Hepatic stellate cell (primary cell): ENCODE measurements around the gene LUC7L3.
"Not testable (repeated sequence)": the region's sequence is repeated elsewhere in the genome, so short reads cannot be mapped to it uniquely, and the experiment has no call there.

ENCODE experiments used
- DNase-seq: peaks from one replicate; pipeline ENCODE4 v3.0.0; 2011; ENCODE audit warnings: low spot score

LUC7L3 gene

DNA sequence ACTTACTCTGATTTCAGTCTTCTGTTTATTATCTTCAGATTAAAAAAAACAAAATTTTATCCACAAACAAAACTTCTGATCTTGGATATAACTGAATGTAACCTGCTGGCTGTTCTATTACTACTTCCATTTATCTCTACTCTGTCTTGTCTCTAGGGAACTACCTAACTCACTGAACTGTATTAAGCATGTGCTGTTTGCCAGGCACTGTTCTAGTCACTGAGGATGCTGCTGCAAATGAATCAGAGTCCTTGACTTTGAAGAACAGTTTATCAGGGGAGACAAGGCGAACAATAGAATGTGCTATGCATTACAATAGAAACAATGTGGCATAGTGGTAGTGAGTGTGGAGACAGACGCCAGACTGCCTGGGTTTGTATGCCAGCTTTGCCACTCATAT is 9.4 kb upstream of the LUC7L3 start:
- no peak for DNase-seq

DNA sequence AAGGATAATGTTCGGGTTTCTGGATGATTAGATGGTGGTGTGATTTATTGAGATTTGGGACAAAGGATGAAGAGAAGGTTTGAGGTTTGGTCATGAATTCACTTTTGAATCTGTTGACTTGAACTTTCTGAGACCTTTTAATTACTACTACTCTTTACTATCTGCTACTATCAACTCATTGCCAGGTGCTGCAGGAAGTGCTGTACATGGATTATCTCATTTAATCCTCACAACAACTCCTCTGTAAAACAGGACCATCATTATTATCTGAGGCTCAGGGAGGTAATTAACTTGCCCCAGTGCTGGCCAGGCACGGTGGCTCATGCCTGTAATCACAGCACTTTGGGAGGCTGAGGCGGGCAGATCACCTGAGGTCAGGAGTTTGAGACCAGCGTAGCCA is 8.8 kb upstream of the LUC7L3 start:
- no peak for DNase-seq

DNA sequence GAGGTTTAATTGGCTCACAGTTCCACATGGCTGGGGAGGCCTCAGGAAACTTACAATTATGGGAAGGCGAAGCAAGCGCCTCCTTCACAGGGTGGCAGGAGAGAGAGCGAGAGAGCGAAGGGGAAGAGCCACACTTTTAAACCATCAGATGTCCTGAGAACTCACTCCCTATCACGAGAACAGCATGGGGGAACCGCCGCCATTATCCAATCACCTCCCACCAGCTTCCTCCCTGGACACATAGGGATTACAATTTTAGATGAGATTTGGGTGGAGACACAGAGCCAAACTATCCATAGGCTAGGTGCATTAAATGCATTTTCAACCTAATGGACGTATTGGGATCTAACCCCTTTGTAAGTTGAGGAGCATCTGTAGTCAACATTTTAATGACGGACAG is 6.8 kb upstream of the LUC7L3 start:
- no peak for DNase-seq

DNA sequence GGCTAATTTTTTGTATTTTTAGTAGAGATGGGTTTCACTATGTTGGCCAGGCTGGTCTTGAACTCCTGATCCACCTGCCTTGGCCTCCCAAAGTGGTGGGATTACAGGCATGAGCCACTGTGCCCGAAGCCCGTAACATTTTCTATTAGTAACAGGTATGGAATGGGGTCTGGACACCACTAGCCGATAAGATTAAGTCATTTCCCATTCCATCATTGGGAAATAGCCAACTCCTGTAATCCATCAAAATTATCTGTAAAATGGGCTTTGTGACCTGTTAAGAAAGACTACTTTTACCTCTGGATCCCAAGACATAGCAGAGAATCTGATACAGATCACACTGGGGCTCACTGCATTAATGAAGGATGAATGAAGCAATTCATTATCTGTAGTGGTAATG is 3.9 kb upstream of the LUC7L3 start:
- no peak for DNase-seq

DNA sequence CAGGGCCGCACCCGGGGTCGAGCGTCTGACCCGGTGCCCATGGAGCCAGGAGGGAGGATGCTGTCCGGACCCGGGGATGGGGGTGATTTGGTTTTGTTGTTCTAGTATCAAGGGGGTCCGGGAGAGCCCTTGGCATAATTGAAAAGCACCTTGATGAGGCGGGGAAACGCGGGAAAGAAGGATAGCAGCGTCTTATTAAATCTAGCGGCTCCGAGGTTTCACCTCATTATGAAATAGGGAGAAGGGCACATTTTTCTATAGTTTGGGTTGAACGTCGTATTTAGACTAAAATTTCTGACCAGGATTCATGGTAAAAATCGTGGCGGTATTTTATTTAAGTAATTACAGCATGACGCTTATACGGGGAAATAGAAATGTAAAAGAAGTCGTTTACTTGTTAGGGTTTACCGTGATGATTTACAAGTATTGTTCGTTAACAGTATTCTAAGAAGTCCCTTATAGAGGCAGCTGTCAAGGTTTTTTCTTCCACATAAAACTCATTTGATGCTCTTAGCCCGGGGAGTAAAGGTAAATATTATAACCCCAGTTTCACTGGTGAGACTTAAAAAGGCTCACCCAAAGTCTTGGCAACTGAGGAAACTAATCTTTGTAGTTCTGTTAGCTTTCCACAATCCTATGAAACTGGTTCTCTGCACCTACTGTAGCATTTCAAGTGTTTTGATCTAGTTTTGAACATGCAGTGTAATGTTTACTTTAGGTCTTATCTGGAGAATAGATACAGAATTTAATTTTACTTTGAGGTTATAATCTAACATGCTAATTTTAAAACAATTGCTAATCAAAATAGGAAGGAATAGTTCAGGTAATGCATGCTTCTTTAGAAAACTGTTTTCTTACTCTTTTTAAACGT is 756 bp downstream of the LUC7L3 start:
- no peak for DNase-seq

DNA sequence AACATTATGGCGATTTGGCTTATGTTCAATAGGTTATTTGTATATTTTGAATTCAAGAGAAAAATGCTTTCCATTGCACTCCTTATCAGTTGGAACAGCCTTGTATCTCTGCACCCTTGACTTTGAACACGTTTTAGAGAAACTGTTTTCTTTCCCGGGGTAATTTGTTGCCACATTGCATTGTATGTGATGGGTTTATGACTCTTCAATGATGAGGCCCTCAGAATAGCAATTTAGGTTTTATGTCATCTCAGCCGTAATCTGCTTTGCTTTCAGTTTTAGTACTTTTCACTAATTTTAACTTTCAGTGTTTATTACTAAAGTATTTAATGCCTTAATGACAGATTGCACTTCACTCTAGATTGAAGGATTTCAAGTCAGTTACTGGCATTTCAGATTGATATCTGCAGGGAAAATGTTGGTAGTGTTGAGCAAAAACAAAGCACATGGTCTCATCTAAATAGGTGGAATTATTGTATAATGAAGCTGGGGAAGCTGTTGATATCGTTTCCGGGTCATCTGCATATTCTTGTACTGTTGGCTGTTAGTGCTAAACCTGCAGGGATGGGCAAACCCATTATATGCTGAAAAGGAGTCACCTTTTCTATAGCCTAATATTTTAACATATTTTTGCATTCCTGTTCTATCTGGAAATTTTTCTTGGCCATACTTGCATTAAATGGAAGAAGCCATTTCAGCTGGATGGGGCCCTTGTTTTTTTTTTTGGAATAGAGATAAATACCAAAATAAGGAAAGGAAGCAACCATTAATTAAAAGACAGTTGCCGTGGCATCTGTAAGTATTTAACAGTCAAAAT is 2.0 kb downstream of the LUC7L3 start:
- DNase-seq: no peak

DNA sequence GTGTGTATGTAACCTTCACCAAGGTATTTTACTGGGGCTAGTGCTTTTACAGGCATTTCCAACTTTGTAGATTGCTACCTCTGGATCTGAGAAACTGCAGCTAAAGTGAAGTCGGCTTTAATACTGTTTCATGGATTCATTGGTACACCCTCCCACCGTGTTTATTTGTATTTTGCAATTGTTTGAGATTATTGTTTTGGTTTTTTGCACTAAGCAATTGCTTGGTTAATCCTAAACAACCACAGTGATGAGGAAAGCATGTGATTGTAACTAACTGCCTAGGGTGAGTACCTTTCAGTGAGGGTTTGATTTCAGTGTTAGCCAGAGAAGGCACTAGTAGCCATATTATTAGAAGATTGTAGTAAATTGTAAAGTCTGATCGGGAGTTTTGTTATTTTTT is 3.3 kb downstream of the LUC7L3 start:
- DNase-seq: no peak

DNA sequence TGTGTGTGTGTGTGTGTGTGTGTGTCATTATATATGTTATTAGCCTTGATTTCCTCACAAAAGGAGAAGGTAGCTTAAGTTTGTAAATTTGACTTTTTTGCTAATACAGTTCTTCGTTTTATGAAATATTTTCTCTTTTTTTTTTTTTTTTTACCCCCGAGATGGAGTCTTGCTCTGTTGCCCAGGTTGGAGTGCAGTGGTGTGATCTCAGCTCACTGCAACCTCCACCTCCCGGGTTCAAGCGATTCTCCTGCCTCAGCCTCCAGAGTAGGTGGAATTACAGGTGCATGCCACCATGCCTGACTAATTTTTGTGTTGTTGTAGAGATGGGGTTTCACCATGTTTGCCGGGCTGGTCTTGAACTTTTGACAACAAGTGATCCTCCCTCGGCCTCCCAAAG is 5.2 kb downstream of the LUC7L3 start:
- not testable (repeated sequence) for DNase-seq

DNA sequence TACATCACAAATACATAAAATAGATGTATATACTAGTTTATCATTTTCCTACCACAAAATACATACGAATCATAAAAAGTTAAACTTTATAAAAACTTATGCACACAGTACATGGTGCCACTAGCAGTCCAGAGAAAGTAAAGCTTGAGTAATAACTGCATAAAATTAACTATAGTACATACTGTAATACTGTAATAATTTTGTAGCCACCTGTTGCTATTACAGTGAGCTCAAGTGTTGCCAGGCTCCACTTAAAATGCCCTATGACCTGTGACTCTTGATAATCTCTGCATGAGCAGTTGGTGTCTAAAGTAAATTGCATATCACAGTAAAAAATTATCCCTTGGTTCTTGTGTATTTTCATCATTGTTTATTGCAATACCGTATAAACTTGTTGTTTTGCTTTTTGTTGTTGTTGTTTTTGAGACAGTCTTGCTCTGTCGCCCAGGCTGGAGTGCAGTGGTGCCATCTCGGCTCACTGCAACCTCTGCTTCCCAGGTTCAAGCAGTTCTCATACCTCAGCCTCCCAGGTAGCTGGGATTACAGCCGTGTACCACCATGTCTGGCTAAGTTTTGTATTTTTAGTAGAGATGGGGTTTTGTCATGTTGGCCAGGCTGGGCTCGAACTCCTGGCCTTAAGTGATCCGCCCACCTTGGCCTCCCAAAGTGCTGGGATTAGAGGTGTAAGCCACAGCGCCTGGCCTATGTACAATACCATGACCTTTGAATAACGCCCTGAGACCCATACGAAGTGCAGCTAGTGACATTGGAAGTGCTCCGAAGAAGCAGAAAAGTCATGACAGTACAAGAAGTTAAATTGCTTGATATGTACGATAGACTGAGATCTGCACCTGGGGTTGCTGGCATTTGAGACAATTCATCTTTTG is 6.6 kb downstream of the LUC7L3 start:
- no peak for DNase-seq

DNA sequence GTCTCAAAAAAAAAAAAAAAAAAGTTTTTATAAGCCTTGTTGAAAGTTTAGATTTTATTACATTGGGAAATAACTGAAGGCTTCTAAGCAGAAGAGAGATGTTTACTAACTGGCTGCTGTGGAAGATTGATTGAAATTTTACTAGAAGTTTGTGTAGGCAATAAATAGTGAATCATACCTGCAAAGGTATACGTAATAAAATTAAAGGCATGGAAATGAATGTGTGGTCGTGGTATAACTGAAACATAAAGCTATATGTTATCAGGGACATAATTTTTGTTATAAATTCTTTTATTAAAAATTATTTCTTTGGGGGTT is 8.7 kb downstream of the LUC7L3 start:
- DNase-seq: no peak

DNA sequence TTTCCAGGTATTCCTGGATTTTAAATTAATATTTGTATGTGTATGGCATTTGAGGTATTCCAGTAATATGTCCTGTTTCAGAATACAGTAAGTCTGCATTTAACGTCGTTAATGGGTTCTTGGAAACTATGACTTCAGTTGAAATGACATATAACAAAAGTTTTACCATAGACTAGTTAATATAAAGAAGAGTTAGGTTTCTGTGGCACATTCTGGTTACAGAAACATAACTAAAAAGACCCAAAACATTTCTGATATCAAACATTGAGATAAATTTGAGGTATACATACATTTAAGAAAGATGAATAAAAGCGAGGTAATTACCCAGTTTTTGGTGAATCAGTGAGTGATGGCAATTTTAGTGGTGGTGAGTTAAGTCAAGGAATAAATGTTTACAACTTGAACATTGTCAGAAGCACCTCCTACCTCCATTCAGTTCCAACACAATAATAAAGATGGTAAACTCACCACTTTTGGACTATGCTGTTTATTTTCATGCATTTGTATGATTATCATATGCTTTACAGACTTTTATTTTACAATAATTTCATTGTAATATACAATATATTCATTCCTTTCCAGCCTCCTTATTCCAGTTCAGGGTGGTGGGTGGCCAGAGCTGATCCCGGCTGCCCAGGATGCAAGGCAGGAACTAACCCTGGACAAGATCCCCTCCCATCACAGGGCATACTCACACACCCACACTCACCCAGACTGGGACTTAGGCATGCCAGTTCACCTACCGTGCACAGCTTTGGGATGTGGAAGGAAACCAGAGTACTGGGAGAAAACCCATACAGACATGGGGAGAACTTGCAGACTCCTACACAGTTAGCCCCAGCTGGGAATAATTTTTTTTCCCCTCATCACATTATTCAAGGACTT is 9.7 kb downstream of the LUC7L3 start:
- DNase-seq: no peak

DNA sequence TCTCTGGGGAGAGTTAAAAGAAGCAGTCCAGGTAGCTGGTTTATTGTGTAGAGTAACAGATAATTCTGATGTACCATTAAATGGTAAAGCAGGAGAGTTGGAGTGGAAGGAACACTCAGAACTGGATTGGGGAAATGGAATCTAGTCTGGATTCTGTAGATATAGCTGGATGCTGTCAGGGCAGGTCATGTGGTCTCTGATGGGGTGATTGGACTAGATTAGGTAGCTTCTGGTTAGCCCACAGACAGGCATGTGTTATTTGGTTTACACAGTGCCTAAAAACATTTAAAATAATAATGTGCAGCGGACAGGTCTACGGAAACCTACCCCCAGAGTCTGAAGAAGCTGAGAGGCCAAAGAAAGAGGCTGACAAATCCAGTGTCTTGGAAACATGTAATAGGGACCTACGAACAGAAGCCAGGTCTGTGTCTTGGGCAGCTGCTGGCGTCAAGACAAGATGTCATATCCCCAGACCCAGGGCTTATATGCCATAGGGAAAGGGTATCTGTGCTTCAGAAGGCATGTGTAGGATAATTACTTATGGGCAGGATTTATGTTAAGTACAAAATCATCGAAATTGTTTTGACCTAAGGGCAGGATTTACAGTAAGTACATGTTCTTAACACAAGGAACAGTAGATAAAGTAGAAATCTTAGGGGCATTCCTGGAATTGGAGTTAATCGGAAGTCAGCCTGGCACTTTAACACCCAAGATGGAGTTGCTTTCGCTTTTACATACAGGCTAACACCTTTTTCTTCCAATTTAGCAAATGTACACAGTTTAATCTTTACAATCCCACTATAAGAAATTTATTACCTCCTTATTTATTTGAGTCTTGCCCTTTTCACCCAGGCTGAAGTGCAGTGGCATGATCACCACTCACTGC is 12.4 kb downstream of the LUC7L3 start:
- DNase-seq: no peak

DNA sequence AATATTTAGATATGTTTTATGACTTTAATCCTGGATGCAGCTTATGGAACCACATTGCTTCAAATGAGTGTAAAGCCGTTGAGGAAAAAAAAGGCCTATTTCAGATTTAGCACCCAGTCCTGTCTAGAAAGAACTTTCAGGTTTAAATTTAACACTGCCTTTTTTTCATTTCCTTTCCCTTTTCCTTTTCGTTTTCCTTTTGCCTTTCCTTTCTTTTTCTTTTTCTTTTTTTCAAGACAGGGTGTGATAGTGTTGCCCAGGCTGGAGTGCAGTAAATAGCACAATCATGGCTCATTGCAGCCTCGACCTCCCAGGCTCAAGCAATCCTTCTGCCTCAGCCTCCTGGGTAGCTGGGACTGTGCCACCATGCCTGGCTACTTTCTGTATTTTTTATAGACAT is 15.9 kb downstream of the LUC7L3 start:
- no peak for DNase-seq

DNA sequence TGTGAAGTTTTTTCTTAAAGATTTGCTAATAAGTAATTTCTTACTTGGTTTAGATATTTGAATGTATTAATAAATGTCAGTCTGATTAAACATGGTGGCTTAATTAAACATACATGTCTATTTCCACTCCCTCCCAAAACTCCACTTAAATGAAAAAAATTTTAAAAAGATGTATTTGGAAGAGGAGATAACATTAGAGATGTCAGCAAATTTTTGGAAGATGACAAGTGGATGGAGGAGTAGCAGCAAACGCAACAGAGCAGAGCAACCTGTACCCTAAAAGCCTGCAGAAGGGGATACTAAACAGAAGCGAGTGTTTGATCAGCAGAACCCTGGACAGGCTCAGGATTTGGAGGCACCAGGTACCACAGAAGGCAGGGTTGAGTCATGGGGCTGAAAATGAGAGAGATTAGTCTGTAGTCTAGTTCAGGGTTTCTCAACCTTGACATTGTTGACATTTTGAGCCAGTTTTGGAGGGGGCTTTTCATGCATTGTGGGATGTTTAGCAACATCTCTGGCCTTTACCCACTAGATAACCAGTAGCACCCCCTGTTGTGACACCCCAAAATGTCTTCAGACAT is 17.8 kb downstream of the LUC7L3 start:
- no peak for DNase-seq

DNA sequence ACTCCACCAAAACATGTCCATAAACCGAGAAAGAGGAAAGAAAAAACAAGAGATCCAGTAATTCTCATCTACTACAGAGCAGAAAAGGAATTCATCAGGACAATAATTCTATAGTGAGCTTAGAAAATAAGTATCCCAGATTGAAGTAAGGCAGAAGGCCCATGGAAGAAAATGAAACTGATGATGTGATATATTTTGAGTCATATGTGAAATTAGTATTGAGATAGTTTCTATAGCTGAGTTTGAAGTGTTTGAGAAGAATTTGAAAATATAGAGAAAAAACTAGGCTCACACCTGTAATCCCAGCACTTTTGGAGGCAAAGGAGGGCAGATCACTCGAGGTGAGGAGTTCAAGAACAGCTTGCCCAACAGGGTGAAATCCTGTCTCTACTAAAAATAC is 19.7 kb downstream of the LUC7L3 start:
- no peak for DNase-seq

DNA sequence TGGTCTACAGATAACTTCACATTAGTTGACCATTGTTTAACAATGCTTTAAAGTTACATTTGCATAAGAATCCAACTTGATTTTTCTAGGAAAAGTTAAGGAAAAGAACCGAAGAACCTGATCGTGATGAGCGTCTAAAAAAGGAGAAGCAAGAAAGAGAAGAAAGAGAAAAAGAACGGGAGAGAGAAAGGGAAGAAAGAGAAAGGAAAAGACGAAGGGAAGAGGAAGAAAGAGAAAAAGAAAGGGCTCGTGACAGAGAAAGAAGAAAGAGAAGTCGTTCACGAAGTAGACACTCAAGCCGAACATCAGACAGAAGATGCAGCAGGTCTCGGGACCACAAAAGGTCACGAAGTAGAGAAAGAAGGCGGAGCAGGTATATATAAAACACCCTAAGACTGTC is 26.2 kb downstream of the LUC7L3 start:
- no peak for DNase-seq

DNA sequence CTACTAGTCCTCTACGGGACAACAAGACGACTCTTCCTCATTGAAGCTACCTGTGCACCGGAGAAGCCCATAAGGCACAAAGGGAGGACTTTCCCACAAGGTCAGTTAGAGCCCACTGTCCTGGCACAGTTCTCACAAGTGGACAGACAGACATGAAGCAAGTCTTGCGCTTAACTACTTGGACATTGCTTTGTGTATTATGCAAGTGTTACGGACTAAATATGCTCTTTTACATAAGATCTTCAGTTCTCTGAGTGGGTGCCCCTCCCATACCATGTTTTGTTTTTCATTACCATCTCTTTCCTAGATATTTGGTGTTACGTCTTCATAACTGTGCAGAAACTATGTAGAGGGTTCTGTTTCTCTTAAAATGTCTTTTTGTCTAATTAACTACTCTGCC is 29.8 kb downstream of the LUC7L3 start:
- DNase-seq: no peak

DNA sequence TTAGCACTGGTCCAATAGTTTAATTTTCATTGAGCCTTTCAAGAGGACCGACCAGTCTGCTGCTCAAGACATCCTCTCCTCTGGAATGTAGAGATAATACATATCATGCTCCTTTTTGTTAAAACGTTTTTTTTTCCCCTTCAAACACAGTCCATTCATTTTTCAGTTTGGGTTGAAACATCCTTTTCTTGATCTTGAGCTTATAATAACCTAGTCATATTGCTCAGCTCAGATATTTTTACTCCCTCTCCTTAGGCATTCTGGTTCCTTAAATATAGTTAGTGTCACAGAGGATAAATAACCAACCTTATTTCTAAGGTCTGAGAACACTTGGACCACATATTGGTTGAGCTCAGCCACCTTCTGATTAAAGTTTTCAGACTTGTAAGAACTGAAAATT is 35.1 kb downstream of the LUC7L3 start:
- DNase-seq: no peak

DNA sequence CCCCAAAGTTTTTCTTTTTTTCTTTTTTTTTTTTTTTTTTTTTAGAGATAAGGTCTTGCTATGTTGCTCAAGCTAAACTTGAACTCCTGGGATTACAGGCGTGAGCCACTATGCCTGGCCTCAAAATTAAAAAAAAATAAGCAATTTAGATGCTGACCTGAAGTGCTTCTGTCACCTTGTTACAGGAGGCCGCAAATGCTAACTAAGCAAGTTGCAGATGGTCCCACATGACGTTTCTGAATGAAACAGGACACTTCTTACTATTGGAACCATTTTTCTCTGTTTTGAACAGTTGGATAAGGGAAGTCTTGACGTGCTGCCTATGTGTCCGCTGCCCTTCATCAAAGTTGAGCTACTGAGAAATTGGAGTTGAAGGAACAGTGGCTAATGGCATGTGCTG is 39.1 kb downstream of the LUC7L3 start:
- no peak for DNase-seq

DNA sequence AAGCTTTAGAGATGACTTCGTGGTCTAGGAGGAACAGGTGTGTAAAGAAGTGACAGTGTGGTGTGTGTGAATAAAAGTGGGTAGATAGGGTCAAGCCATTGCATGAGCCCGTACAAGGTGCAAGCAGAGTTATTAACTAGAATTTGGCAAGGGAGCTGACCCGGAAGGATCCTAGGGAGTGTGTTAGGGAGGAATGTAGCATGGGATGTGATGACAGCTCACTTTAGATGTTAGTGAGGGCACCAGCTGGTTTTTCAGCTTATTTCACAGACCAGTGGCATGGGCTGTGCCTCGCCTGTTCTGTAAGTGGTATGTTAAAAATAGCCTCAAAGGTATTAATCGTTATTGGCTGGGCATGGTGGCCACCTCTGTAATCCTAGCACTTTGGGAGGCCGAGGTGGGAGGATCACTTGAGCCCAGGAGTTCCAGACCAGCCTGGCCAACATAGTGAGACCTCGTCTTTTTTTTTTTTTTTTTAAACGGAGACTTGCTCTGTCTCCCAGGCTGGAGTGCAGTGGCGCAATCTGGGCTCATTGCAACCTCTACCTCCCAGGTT is 39.7 kb downstream of the LUC7L3 start:
- DNase-seq: no peak
